Activated CD8-positive, alpha-beta T cell treated with anti-CD3 and anti-CD28 coated beads, Interleukin-2, amount 10 ng/mL, durations not matched to agents 7 days and 5 days (primary cell): ENCODE data around the gene DPYSL5. TPM values are rescaled to one million over a fixed set of nuclear protein-coding genes. Genes with fewer than 3 reads are reported as not detected.

Source experiments
- ATAC-seq: fragments of 150-1000 bp; cut with Tn5 transposase; one replicate; pipeline ENCODE4 v1.10.0; 2021; ENCODE audit warnings: moderate library complexity
- CTCF ChIA-PET: fragments of 350-600 bp; sonication (Branson Sonifier 250); formaldehyde crosslinking; loops from one replicate; lab custom pipeline; 2021; ENCODE audit warnings: antibody characterized with exemption; lab: Charles Lee
- POLR2A ChIA-PET: fragments of 350-600 bp; sonication (Branson Sonifier 250); formaldehyde crosslinking; loops from one replicate; lab custom pipeline; 2021; ENCODE audit warnings: antibody characterized with exemption; lab: Charles Lee
- DNase-seq: peaks from one replicate; pipeline ENCODE4 v3.0.0-alpha.2; 2020
- H3K27ac Mint-ChIP-seq: one replicate; pipeline ENCODE4 v1.8.0; 2021; ENCODE audit warnings: mild to moderate bottlenecking, mixed read lengths
- H3K27me3 Mint-ChIP-seq: one replicate; pipeline ENCODE4 v1.8.0; 2021; ENCODE audit warnings: low read depth, mixed read lengths
- H3K36me3 Mint-ChIP-seq: one replicate; pipeline ENCODE4 v1.8.0; 2021; ENCODE audit warnings: low read depth, mixed read lengths
- H3K4me1 Mint-ChIP-seq: one replicate; pipeline ENCODE4 v1.8.0; 2021; ENCODE audit warnings: low read depth, mixed read lengths
- H3K4me3 Mint-ChIP-seq: one replicate; pipeline ENCODE4 v1.8.0; 2021; ENCODE audit warnings: mild to moderate bottlenecking, mixed read lengths
- H3K9me3 Mint-ChIP-seq: one replicate; pipeline ENCODE4 v1.8.0; 2022; ENCODE audit warnings: mixed read lengths; ENCODE audit not compliant: insufficient read depth
- total RNA-seq, 2 experiments: library from RNA; stranded (reverse); gene quantifications; one replicate each; pipeline ENCODE4 v1.2.3, GENCODE V29; 2021

Gene DPYSL5
- total RNA-seq, 2 experiments from 2014 or later, result not detected

DNA sequence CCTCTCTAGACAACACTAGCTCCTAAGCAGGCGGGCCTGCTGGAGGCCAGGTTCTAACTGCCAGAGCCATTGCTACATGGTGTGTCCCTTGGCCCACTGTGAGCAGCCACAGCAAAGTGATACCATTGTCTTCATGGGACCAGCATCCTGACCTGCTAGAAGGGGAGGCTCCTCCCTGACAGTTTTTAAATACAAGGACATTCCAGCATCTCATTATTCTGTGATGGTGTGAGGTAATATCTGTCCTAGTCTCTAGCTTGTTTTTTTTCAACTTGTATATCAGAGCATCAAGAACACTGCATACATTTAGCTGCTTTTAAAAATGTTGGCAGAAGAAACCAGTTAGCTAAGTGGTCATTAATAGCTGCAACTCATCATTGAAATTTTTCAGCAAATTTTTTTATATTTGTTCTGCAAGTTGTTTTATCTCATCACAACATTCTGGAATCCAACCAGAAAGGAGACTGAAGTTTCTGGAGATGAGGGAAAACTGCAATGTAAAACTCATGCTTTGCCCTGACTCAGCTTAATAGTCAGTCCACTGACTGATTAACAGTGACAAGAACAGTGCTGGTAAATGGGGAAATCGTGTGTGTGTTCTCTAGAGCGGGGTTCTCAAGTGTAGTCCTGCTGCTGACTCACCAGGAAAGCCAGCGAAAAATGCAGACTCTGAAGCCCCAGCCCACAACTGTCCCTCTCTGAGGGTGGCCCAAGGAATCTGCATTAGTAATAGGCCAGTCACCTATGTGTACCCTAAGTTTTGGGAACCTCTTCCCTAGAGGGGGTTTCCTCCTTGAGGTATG, 140.3 kb downstream of the DPYSL5 start:
- Mint-ChIP-seq H3K4me3 (no peak overlapping the region), H3K27me3 (peaks cover 11% of the 10 kb centered on the region), H3K4me1 (no peaks in the 10 kb centered on the region), H3K9me3 (no peaks in the 10 kb centered on the region), H3K36me3 (no peaks in the 10 kb centered on the region), H3K27ac (no peak overlapping the region)
- ChIA-PET POLR2A (interaction anchor here (0.9 kb wide), 1 partner anchor 224 kb away, joined by 3 read pairs; the partner anchor contains the start of genes ATRAID and SLC5A6), CTCF (interaction anchor here (0.8 to 1.2 kb wide), 3 partner anchors 19 to 28 kb away, joined by 3 to 4 read pairs (median 3); no protein-coding TSS in a partner anchor)
- ATAC-seq (no peak), DNase-seq (no peak)

DNA sequence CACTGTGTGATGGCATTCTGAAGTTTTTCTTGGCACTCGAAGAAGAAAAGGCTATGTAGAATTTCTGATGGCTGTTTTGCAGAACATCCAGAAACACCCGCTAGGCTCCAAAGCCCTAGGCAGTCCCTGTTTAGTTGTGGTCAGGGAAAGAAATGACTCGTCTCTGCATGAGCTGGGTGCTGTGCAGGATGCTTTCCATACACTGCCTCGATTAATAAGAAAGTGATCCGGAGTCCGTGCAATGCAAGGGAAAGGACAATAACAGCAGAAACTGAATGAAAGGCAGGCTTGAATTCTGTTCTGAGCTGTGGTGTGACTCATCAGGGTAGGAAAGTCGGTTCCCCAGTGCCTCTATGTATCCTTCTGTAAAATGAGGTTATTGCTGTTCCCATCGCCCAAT, 141.2 kb downstream of the DPYSL5 start:
- no peak overlapping the region for H3K27ac Mint-ChIP-seq
- peaks cover 11% of the 10 kb centered on the region for H3K27me3 Mint-ChIP-seq
- no peak overlapping the region for H3K4me3 Mint-ChIP-seq
- ATAC-seq (no peak), DNase-seq (no peak)
- no peaks in the 10 kb centered on the region for H3K9me3 Mint-ChIP-seq
- ChIA-PET CTCF (interaction anchor here (1.3 kb wide), 1 partner anchor 28 kb away, joined by 3 read pairs; no protein-coding TSS in a partner anchor), POLR2A (no interaction called here)
- H3K4me1 Mint-ChIP-seq, result no peaks in the 10 kb centered on the region
- no peaks in the 10 kb centered on the region for H3K36me3 Mint-ChIP-seq

- Mint-ChIP-seq H3K9me3 (no peaks in the 10 kb centered on the region), H3K27me3 (peaks cover 9% of the 10 kb centered on the region), H3K4me1 (no peaks in the 10 kb centered on the region), H3K27ac (no peak overlapping the region), H3K36me3 (no peaks in the 10 kb centered on the region), H3K4me3 (no peak overlapping the region)
- ATAC-seq (no peak), DNase-seq (no peak)
- ChIA-PET POLR2A (no interaction called here), CTCF (interaction anchor here (0.6 to 1.4 kb wide), 2 partner anchors 16 to 179 kb away, joined by 3 read pairs; no protein-coding TSS in a partner anchor)
These were observed 143.8 kb downstream of the DPYSL5 start for GRCh38 chr2:26991717-26992116.

GRCh38 chr2:26993768-26994167, 145.8 kb downstream of the DPYSL5 start:
- H3K27me3 Mint-ChIP-seq, result peaks cover 9% of the 10 kb centered on the region
- no peaks in the 10 kb centered on the region for H3K36me3 Mint-ChIP-seq
- ChIA-PET CTCF (interaction anchor here (0.6 to 3.1 kb wide), 5 partner anchors 12 to 148 kb away, joined by 3 to 14 read pairs (median 5); no protein-coding TSS in a partner anchor), POLR2A (no interaction called here)
- no peak overlapping the region for H3K27ac Mint-ChIP-seq
- DNase-seq (no peak), ATAC-seq (no peak)
- no peak overlapping the region for H3K4me3 Mint-ChIP-seq
- H3K4me1 Mint-ChIP-seq, result no peaks in the 10 kb centered on the region
- H3K9me3 Mint-ChIP-seq, result no peaks in the 10 kb centered on the region

DNA sequence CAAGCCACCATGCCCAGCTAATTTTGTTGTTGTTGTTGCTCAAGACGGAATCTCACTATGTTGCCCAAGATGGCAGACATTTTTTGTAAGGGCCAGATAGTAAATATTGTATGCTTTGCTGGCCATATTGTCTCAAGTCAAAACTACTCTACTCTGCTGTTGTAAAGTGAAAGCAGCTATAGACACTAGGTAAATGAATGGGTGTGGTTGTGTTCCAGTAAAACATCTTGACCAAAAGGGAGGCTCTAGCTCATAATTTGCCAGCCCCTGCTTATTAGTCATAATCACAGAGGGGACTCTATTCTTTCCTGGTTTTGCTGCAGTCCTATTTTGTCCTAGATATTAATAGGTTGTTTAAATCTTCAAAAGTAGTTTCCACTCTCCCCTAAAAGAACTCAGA, 147.1 kb downstream of the DPYSL5 start:
- ChIA-PET CTCF (interaction anchor here (1.0 to 3.1 kb wide), 4 partner anchors 14 to 285 kb away, joined by 3 to 14 read pairs (median 4); no protein-coding TSS in a partner anchor), POLR2A (no interaction called here)
- Mint-ChIP-seq H3K9me3 (no peaks in the 10 kb centered on the region), H3K4me1 (no peaks in the 10 kb centered on the region), H3K27ac (no peak overlapping the region), H3K36me3 (no peaks in the 10 kb centered on the region), H3K4me3 (no peak overlapping the region), H3K27me3 (peaks cover 11% of the 10 kb centered on the region)
- no peak for ATAC-seq
- no peak for DNase-seq

- POLR2A ChIA-PET, result no interaction called here
- Mint-ChIP-seq H3K4me1 (no peaks in the 10 kb centered on the region), H3K27me3 (peaks cover 13% of the 10 kb centered on the region), H3K4me3 (no peak overlapping the region), H3K36me3 (no peaks in the 10 kb centered on the region), H3K9me3 (no peaks in the 10 kb centered on the region), H3K27ac (no peak overlapping the region)
- CTCF ChIA-PET, result interaction anchor here (0.9 kb wide), 1 partner anchor 36 kb away, joined by 3 read pairs; no protein-coding TSS in a partner anchor
- ATAC-seq, result no peak
- no peak for DNase-seq
These were observed 149.5 kb downstream of the DPYSL5 start for GRCh38 chr2:26997394-26997793.

- no peak overlapping the region for H3K4me3 Mint-ChIP-seq
- no peaks in the 10 kb centered on the region for H3K4me1 Mint-ChIP-seq
- ChIA-PET CTCF (interaction anchor here (0.7 to 0.9 kb wide), 2 partner anchors 16 to 19 kb away, joined by 3 read pairs; no protein-coding TSS in a partner anchor), POLR2A (no interaction called here)
- ATAC-seq (no peak), DNase-seq (no peak)
- H3K27ac Mint-ChIP-seq, result no peak overlapping the region
- peaks cover 15% of the 10 kb centered on the region for H3K27me3 Mint-ChIP-seq
- H3K36me3 Mint-ChIP-seq, result no peaks in the 10 kb centered on the region
- H3K9me3 Mint-ChIP-seq, result no peaks in the 10 kb centered on the region
These were observed 150.4 kb downstream of the DPYSL5 start for GRCh38 chr2:26998323-26998722.

Other genes starting within 250 kb of the DPYSL5 start
- not detected for gene CIB4, start 206.8 kb upstream of the DPYSL5 start, total RNA-seq
- not detected for gene KCNK3, start 155.4 kb upstream of the DPYSL5 start, total RNA-seq
- 10 to 100 TPM; 21.0 to 21.1 TPM for gene SLC35F6, start 83.8 kb upstream of the DPYSL5 start, total RNA-seq
- gene CENPA, start 62.1 kb upstream of the DPYSL5 start, total RNA-seq, result 10 to 100 TPM; 55.2 to 58.1 TPM
- under 1 TPM; 0.52 to 0.95 TPM for gene MAPRE3, start 122.5 kb downstream of the DPYSL5 start, total RNA-seq
- 10 to 100 TPM; 73.7 to 75.6 TPM for gene TMEM214, start 184.8 kb downstream of the DPYSL5 start, total RNA-seq
- gene AGBL5, start 203.5 kb downstream of the DPYSL5 start, total RNA-seq, result 10 to 100 TPM; 13.9 to 14.8 TPM
- 100 to 1,000 TPM; 334 to 346 TPM for gene OST4, start 223.5 kb downstream of the DPYSL5 start, total RNA-seq
- 1 to 10 TPM; 1.1 to 1.4 TPM for gene EMILIN1, start 230.5 kb downstream of the DPYSL5 start, total RNA-seq
- 10 to 100 TPM; 12.1 to 12.4 TPM for gene KHK, start 238.6 kb downstream of the DPYSL5 start, total RNA-seq